Measurements from ENCODE around the gene OSBP2.

DNA sequence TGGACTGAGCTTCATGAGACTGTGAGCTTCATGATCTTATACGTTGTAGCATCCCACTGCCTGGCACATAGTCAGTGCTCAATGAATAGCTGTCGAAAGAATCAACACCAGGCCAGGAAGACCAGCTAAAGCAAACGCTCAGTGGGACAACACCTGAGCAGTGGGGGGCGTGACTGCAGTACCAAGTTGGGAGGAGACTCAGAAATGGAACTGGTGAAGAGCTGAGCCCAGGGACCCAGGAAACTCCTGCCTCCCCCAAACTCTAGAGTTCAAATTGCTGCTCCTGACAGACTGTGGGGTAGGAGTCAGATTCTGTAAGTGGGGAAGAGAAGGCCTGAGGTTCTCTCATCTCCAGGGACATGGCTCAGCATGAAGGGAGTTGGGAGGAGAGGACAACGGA lies 214.6 kb downstream of the OSBP2 start:
- TF ChIP-seq, protein P1, sequence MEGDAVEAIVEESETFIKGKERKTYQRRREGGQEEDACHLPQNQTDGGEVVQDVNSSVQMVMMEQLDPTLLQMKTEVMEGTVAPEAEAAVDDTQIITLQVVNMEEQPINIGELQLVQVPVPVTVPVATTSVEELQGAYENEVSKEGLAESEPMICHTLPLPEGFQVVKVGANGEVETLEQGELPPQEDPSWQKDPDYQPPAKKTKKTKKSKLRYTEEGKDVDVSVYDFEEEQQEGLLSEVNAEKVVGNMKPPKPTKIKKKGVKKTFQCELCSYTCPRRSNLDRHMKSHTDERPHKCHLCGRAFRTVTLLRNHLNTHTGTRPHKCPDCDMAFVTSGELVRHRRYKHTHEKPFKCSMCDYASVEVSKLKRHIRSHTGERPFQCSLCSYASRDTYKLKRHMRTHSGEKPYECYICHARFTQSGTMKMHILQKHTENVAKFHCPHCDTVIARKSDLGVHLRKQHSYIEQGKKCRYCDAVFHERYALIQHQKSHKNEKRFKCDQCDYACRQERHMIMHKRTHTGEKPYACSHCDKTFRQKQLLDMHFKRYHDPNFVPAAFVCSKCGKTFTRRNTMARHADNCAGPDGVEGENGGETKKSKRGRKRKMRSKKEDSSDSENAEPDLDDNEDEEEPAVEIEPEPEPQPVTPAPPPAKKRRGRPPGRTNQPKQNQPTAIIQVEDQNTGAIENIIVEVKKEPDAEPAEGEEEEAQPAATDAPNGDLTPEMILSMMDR (IDR thresholded peaks at IDR 0.05 in 8 of 11, conservative IDR thresholded peaks at IDR 0.05 in 3 of 11), result no peak
- no peak for TF ChIP-seq POLR2A (IDR thresholded peaks at IDR 0.05)
